ENCODE measurements around the gene SLC26A2. TPM values are rescaled to one million over a fixed set of nuclear protein-coding genes. Genes with fewer than 3 reads are reported as not detected.

Gene SLC26A2
- total RNA-seq, 3 donors from 2014 or later = 562 to 1,399 (median 853) TPM

DNA sequence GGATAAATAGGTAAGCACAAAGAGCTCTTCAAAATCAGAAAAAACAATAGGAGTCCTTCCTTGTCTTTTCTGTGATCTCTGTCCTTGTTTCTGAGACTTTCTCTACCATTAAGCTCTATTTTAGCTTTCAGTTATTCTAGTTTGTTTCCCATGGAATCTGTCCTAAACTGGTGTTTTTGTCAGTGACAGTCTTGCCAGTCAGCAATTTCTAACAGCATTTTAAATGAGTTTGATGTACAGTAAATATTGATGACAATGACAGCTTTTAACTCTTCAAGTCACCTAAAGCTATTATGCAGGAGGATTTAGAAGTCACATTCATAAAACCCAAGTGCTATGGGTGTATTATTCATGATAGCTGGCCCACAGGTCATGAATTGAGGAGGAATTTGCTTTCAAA is 21.9 kb downstream of the SLC26A2 start:
- DNase-seq (no peak), ATAC-seq (no peak)
- TF ChIP-seq, protein P1, sequence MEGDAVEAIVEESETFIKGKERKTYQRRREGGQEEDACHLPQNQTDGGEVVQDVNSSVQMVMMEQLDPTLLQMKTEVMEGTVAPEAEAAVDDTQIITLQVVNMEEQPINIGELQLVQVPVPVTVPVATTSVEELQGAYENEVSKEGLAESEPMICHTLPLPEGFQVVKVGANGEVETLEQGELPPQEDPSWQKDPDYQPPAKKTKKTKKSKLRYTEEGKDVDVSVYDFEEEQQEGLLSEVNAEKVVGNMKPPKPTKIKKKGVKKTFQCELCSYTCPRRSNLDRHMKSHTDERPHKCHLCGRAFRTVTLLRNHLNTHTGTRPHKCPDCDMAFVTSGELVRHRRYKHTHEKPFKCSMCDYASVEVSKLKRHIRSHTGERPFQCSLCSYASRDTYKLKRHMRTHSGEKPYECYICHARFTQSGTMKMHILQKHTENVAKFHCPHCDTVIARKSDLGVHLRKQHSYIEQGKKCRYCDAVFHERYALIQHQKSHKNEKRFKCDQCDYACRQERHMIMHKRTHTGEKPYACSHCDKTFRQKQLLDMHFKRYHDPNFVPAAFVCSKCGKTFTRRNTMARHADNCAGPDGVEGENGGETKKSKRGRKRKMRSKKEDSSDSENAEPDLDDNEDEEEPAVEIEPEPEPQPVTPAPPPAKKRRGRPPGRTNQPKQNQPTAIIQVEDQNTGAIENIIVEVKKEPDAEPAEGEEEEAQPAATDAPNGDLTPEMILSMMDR (IDR thresholded peaks at IDR 0.05) = no peak
- Histone ChIP-seq H3K36me3 (ENCODE audit: low read depth) (no peaks in the 10 kb centered on the region), H3K4me3 (no peak overlapping the region), H3K9me3 (no peaks in the 10 kb centered on the region), H3K4me1 (ENCODE audit: low read depth) (no peaks in the 10 kb centered on the region)
- intact Hi-C loops (cut with DNase I, micrococcal nuclease) = loop anchor here in 1 of 2 donors (10.0 kb wide), 1 partner anchor 348 kb away; no protein-coding TSS in a partner anchor

DNA sequence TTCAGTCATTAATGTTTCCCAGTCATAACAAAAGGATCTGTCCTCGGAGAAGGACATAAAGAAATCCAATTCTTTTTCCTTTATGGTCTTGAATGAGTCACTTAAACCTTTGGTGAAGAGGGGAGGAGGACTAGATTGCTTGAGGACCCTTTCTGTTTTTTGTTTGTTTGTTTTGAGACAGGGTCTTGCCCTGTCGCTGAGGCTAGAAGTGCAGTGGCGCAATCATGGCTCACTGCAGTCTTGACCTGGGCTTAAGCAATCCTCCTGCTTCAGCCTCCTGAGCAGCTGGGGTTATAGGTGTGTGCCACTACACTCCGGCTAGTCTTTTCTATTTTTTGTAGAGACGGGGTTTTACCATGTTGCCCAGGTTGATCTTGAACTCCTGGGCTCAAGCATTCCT is 27.6 kb downstream of the SLC26A2 start:
- Histone ChIP-seq H3K4me1 (ENCODE audit: low read depth) (no peaks in the 10 kb centered on the region), H3K36me3 (ENCODE audit: low read depth) (no peaks in the 10 kb centered on the region), H3K4me3 (no peak overlapping the region), H3K9me3 (no peaks in the 10 kb centered on the region)
- intact Hi-C loops (cut with DNase I, micrococcal nuclease) = loop anchor here in 1 of 2 donors (10.0 kb wide), 1 partner anchor 353 kb away; no protein-coding TSS in a partner anchor
- no peak for ATAC-seq
- TF ChIP-seq, protein P1 (IDR thresholded peaks at IDR 0.05) = no peak
- DNase-seq = no peak

DNA sequence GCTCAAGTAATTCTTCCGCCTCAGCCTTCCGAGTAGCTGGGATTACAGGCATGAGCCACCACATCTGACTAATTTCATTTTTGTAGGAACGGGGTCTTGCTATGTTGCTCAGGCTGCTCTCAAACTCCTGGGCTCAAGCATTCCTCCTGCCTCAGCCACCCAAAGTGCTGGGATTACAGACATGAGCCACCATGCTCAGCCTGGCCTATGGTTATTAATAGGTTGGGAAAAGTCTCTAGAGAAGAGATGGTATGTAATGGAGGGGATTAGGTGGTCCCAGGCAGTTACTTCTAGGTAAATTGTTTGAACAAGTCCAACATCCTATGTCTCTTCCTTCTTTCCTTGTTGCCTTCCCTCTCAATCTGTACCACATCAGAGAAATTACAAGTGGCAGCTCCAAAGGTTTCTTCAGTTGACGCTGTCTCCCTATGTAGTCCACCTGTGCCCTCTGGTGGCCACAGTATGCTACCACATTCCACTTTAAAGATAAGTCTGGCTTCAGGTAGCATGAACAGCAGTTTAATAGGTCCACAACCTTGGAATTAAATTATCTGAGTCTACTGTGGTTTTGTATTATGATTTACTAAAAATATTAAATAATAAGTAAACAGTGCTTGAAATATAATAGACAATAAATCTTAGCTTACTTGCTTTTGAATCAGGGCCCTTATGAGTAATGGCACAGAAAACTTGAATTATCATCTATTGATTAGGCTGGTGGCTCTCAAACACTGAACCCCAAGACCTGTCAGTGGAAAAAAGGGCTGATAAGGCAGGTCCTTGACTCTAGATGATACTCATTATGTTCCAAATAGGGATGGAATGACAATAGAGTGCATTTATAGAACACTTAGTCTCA is 30.2 kb downstream of the SLC26A2 start:
- TF ChIP-seq, protein P1 (IDR thresholded peaks at IDR 0.05) = peak; percentile 82
- intact Hi-C loops (cut with DNase I, micrococcal nuclease) = loop anchor here (10.0 kb wide), 2 partner anchors 156 to 356 kb away; no protein-coding TSS in a partner anchor
- H3K9me3 ChIP-seq = no peaks in the 10 kb centered on the region

DNA sequence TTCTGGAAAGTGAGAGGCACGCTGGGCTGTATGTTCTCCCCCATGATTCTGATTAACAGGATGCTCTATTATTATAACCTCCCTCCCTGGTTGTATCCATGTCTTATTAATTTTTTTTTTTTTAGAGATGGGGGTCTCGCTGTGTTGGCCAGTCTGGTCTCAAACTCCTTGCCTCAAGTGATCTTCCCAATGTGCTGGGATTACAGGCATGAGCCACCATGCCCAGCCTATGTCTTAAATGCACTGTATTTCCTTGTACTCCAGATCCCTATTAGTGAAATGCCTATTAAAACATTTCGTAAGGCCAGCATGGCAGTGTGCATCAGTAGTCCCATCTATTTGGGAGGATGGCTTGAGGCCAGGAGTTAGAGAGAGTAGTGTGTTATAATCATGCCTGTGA is 32.9 kb downstream of the SLC26A2 start:
- no peak overlapping the region for H3K4me3 ChIP-seq
- H3K4me1 ChIP-seq (ENCODE audit: low read depth) = peaks cover 3% of the 10 kb centered on the region
- H3K36me3 ChIP-seq (ENCODE audit: low read depth) = no peaks in the 10 kb centered on the region
- ATAC-seq = no peak
- DNase-seq = no peak
- TF ChIP-seq, protein P1 (IDR thresholded peaks at IDR 0.05) = no peak
- H3K9me3 ChIP-seq = no peaks in the 10 kb centered on the region
- intact Hi-C loops (cut with DNase I, micrococcal nuclease) = loop anchor here (10.0 kb wide), 2 partner anchors 159 to 359 kb away; no protein-coding TSS in a partner anchor

More for the DNA sequence above, 30.2 kb downstream of the SLC26A2 start:
- Histone ChIP-seq H3K36me3 (ENCODE audit: low read depth) (no peaks in the 10 kb centered on the region), H3K4me1 (ENCODE audit: low read depth) (no peaks in the 10 kb centered on the region), H3K4me3 (no peak overlapping the region)
- peak in 2 of 3 donors; percentile 71 to 86 for DNase-seq
- ATAC-seq = peak; percentile 97

DNA sequence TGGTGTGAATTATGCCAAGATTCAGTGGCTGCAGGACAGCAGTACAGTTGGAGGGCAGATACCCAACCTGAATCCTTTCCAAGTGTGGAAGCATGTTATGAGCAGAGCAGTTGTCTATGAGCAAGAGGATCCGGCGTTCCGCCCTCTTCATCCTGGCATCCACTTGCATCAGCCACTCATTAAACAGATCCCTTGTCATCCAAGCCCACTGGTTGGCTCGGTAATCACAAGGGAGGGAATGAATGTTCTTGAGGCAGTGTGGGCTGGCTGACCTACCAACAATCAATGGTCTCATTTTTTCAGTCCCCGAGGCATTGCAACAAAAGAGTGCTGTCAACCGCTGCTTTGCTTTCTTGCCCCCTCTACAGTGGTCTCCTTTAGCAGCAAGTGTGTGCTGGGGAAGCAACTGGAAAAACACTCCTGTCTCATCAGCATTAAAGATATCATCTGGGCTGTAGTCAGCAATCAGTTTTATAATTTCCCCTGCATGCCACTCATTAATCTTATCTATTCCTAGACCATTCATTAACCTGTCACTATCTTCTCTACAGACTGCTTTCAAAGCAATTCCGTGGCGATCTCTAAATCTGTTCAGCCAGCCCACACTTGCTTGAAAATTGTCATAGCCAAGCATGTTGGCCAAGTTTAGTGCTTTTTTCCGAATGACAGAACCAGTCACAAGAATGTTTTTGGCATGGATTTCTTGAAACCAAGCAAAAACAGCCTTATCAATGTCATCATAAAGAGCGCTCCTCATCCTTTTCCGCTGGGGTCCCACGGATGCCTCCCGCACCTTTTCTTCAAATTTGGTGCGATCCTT is 35.0 kb downstream of the SLC26A2 start:
- Histone ChIP-seq H3K36me3 (ENCODE audit: low read depth) (no peaks in the 10 kb centered on the region), H3K4me1 (ENCODE audit: low read depth) (peaks cover 16% of the 10 kb centered on the region), H3K9me3 (no peaks in the 10 kb centered on the region), H3K4me3 (no peak overlapping the region)
- no peak for ATAC-seq
- TF ChIP-seq, protein P1 (IDR thresholded peaks at IDR 0.05) = no peak
- DNase-seq = no peak
- intact Hi-C loops (cut with DNase I, micrococcal nuclease) = loop anchor here (10.0 kb wide), 2 partner anchors 161 to 361 kb away; no protein-coding TSS in a partner anchor
